Heart left ventricle (tissue), 13 donors: ENCODE results near the gene SLC7A10.

Experiments
- CTCF ChIP-seq, 12 donors: fragments of 200-600 bp; sonication (generic) in 4 of 12; IDR thresholded peaks; one replicate each; pipeline versions ENCODE4 v1.5.0 to v1.8.0; 2018 to 2022; ENCODE audit warnings: antibody characterized with exemption in 12 of 12, mild to moderate bottlenecking in 5 of 12
- POLR2A ChIP-seq, 2 donors: fragments of 450-650 bp; IDR thresholded peaks; one replicate each; pipeline ENCODE4 v1.6.1; 2017; ENCODE audit warnings: antibody characterized with exemption in 2 of 2, mild to moderate bottlenecking in 2 of 2, moderate library complexity in 2 of 2
- donor health status: ischemic (EF 13 %, LVEDD 7.1; RV severe dilation, severe dysfunction).
- donor health status: DM: no; HTN: yes; CAD: no.
- donor health status: DM: no; HTN: no; CAD: no.
- donor health status: ischemic (EF 25% LVEDD 6.9; RV normal size, moderate dysfunction).
- donor health status: ischemic (EF 25% LVEDD 5.7; RV mildly dilated, moderate dysfunction).
- donor health status: ischemic (EF 35%, LVEDD 5.7; RV mildly dilated, moderate dysfunction).
- donor health status: nonischemic (EF 11% LVEDD 7.7; RV severe dilation, severe dysfunction).
- donor health status: DM: yes; HTN: yes; CAD: no.
- donor health status: PGD.
- donor health status: ischemic (EF 29% LVEDD 5.4; RV normal size, mild dysfunction).
- donor health status: nonischemic (EF 23%, LVEDD 6.1; RV moderate dilation, normal function).

GRCh38 chr19:33248553-33248953 is 22.9 kb upstream of the SLC7A10 start:
- TF ChIP-seq CTCF (IDR thresholded peaks at IDR 0.05) (no peak), POLR2A (IDR thresholded peaks at IDR 0.05) (no peak)
